CD4-positive, alpha-beta T cell treated with Interleukin-15 for 4 hours (primary cell): Measurements from ENCODE around the gene MTARC1.

ENCODE experiments used
- DNase-seq: peaks from one replicate; pipeline ENCODE4 v3.0.0-alpha.2; 2020; ENCODE audit warnings: low spot score

The MTARC1 gene

GRCh38 chr1:220833436-220833835 lies 46.7 kb downstream of the MTARC1 start:
- DNase-seq: no peak

GRCh38 chr1:220834155-220834870 lies 47.6 kb downstream of the MTARC1 start:
- DNase-seq: no peak
